Non-pigmented ciliary epithelial cell (primary cell): ENCODE measurements around the gene APLN.

Experiments used
- DNase-seq: peaks from one replicate; pipeline ENCODE4 v3.0.0-alpha.2; 2010; ENCODE audit warnings: low read depth

APLN gene, protein sequence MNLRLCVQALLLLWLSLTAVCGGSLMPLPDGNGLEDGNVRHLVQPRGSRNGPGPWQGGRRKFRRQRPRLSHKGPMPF

DNA sequence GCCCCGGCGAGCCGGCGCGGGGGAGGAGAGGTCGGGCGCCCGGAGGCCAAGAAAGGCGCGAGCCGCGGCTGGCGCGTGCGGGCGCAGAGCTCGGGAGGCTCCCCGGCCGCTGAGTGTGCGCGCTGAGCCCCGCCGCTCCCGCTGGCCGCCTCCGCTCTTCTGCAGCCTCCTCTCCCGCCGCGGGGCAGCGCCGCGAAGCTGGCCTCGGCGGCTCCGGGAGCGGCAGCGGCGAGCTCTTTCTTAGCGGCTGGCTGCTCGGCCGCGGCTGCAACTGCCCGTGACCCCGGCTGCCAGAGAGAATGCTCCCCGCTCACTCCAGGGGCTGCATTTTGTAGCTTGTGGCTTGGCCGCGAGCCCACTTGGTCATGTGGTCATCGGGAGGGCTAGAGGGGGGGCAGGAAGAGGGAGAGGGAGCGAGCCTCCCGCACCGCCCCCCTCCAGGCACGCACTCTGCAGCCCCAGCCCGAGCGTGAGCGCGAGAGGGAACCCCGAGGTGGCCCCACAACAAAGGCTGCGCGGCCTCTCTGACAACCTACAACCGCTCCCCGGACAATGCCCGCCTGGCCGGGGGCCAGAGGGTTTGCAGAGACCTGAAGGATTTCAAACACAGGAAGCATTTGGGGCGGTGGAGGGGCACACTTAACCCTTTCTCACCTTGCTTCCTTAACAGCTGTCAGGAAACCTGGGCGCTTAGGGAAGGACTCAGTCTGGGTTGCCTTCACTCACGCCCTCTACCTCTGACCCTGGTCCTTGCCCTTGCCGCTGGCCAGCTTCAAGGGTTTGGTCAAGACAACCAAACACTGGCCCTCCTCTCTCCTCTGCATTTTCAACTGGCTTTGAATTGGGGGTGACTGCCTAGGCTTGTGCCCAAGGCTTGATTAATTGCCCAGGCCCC, at the start of gene APLN:
Gene APLN (minus strand): TSS at position 305 of the 895 bp plus-strand sequence. CDS start 326 bp downstream, outside the sequence.
- DNase-seq = no peak

DNA sequence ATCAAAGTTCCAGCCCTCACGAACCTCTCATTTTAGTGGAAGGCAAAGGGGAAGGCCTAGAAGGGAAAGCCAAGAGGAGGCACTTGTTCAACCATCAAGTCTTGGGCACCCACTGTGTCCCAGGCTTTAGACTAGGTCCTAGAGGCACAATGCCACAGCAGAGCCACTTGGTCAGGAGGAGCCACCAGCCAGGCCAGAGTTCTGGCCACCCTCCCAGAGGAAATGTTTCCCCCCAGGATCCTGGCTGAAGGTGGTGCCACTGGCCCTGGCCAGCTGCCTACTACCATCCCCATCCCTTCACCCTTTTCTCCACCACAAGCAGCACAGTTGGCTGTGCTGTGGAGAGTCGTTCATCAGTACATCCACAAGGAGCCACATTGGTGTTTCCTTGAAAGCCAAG, 49.7 kb upstream of the APLN start:
- no peak for DNase-seq

DNA sequence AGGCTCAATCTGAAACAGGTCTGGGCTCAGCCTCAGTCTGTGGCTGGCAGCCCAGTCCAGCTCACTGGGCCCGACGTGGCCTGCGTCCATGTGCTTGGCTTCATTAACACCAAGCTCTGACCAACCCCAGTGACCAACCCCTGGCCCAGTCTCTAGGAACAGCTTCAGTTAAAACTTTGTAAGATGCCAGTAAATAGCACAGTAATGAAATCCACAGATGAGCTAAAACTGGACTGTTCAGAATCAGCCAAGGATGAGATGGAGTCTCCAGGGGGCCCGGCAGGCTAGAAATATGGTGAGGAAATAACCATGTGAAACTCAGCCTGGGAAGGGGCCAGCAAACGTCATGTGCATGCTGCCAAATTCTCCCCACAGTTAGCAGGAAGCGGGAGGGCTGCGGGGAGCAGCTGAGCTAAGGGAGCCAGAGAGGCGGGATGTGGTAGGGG, 46.9 kb upstream of the APLN start:
- DNase-seq = no peak

DNA sequence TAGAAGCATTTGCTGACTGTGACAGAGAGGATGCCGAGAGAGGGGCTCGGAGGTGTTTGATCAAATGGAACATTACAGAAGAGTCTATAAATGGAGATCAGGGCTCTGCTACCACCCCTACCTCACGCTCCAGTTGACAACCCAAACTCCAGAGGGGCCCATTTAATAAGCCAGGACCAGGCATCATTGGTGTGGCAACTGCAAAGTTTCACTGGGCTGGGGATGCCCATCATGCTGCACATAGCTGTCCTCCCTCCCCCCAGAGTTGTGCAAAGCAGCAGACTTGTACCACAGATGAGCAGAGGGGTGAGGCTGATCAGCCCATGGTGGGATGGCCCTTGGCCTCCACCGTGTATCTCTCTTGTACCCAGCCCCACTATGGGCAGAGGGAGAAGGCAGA, 45.8 kb upstream of the APLN start:
- DNase-seq = no peak

DNA sequence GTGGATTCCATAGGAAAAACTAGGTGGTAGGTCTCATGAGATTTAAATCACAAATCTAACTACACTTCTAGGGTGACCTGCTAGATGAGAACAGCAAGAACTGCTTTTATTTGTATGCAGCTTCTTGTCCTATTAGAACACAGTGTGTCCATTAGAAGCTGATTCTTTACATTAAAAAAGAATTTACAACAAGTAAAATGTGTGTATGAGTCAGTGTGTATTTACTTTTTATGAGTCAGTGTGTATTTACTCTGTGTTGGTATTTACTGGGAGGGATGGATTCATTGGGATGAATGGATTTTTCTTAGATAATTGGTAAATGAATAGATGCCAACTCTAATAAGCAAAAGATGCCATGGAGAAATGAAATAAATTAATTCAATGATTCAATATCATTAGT, 43.4 kb upstream of the APLN start:
- DNase-seq = no peak

DNA sequence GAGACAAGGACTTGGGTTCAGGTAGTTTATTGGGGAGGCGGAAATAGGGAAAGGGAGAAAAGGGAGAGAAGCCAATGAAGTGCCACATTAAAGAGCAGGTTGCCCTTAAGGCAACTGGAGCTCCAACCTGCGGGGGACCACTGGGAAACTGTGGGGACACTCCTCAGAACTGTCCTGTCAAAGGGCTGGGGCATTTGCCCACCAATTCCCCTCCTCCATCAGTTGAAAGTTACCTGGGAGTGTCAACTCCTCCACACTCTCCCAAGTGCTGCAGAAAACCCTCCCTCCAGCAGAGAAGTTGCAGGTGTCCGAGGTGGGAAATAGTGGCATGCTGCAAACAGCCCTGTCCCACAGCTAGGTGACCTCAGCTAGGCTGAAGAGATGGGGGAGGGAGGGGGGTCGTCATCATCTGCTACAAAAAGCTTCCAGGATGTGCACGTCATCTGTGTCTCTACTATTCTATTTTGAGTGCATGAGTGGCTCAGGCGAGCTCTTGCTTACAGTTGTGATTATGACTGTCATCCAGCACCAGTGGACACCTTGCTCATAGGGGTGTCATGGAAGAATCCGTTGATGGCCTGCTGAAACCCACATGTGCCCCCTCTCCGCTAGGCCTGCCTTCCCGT, 42.6 kb upstream of the APLN start:
- no peak for DNase-seq

DNA sequence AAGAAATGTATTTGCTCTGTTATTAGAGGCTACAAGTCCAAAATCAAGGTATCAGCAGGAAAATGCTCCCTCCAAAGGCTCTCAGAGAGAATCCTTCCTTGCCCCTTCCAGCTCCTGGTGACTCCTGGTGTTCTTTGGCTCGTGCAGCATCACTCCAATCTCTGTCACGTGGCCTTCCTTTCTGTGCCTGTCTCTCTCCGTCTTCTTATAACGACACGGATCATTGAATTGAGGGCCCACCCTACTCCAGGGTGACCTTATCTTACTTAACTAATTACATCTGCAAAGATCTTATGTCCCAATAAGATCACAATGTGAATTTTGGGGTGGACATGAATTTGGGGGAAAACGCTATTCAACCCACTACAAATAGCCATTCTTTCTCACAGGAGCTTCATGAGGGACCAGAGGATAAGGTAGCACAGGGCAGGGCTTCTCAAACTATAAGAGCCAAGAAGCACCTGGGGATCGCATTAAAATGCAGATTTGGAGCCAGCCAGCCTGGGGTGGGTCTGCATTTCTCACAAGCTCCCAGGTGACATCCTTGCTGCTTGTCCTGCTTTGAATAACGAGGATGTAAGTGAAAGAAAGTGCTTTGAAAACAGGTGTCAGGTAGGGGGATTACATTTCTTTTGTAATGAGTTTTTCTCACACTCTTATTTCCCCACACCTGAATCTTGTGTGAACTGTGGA, 41.9 kb upstream of the APLN start:
- no peak for DNase-seq

DNA sequence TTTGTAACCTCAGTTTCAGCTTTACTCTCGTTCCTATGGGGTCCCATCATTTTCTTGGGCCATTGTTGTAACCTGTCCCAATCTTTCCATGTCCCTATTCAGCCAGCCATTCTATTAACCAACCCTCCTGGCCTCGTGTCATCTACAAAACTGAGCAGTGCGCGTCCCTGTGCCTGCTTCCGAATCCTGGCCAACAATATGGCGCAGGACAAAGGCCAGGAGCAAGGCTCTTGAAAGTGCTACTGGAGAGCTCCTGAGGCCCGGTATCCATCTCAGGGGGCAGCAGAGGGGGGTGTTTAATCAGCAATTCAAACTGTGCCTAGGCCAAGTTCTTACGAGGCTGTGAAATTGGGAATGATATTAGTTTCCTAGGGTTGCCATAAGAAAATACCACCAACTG, 41.2 kb upstream of the APLN start:
- no peak for DNase-seq

DNA sequence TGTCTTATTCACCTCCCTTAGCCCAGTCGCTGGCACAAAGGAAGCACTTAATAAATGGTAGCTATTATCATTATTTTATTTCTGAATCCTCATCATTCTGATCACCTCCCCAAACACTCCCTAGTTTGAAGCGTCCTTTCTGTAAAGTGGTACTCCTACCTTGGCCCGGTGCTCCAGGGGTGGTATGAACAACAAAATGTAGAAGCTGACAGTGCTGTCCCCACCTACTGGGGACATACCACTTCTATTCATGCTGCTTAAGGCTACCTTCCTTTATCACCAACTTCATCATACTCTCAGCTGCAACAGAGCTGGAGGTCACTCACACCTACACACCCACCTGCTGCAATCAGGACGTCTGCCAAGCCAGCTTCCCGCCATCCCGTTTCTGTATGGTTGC, 40.8 kb upstream of the APLN start:
- no peak for DNase-seq

DNA sequence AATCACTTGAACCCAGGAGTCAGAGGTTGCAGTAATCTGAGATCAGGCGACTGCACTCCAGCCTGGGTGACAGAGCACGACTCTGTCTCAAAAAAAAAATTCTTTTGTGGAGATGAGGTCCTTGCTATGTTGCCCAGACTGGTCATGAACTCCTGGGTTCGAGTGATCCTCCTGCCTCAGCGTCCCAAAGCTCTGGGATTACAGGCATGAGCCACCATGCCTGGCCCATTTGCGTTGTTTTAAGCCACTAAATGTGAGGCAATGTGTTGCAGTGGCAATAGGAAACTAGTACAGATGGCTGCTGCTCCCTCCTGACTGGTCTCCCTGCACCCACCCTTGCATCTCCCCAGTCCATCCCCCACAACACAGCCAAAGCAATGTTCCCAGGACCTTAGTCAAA, 40.0 kb upstream of the APLN start:
- DNase-seq = no peak

DNA sequence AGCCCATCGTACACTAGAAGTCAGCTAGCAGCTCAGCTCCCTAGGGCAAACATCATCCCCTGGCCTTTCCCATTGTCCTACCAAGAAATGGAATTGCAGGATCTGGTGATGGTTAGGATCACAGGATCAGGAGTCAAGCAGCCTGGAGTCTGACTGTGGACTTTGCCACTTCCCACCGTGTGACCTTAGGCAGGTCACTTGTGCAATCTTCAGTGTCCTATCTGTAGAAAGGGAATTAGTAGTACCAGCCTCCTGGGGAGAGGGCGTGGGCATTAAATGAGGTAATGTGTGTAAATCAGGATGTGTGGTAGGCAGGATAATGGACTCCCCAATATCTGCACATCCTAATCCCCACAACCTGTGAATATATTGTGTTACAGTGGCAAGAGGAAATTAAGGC, 38.6 kb upstream of the APLN start:
- DNase-seq = no peak

DNA sequence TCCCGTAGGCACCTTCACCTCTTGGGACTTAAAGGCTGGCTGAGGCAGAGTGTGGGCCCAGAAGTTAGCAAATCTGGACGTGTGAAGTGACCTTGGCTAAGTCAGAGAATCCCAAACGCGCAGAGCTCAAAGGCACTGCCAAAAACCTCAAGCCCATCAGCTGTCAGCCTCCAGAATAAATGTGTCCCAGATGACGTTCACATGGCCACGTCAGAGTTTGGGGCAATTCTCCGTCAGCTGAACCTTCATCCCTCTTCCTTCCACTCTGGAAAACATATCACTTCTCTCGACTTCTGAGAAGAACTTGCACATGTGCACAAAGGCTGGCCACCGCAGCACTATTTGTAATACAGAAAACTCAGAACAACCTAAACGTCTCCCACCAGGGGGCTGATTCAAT, 35.7 kb upstream of the APLN start:
- no peak for DNase-seq

DNA sequence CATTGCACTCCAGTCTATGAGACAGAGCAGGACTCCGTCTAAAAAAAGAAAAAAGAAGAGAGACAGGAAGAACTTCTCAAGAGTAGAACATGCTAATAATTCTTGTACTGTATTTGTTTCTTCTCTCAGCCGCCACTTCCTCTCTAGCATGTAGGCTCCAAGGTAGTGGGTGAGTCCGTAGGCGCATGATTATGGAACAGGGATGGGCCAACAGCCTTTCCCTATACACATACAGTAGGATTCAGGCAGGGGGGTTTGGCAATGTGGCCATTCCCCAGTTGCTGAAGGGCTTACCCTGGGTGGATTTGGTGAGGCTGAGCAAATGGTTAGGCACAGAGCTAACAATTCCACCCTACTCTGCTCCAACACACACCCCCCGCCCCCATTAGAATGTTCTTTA, 35.0 kb upstream of the APLN start:
- DNase-seq = no peak

DNA sequence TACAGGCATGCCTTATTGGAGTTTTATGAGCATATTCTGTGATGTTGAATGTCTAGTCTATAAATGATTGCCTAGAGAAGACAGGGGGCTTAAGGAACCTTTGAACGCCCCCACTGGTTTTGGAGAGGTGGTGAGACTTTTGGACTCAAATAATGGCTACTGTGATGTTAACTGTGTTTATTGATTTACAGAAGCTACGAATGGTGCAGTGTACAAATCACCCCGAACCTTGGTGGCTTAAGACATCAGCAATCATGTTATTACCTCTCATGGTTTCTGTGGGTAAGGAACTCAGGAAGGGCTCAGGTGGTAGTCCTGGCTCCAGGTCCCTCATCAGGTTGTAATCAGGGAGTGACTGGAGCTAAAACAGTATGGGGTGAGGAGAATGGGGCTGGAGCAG, 33.3 kb upstream of the APLN start:
- no peak for DNase-seq

DNA sequence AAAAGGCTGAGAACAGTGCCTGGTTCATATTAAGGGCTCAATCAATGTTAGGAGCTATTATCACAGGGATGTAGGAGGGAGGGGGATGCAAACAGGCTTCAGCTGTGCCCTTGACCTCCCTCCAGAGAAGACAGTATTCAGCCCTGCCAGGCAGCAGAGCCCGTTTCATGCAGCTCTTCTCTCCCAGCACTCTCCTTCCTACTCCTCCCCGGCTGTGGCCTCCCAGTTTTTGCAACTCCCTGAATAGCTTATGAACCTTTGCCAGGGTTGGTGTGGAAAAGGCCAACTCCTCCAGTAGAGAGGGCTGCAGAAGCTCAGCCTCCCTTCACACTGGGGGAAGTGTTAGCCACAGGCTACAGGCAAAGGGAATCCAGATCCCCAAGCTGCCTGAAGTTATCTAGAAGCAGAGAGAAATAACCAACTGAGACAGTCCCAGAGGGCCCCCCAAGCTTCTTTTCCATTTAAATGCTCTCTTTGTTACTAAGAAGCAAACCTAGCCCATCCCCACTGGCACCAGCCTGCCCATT, 31.7 kb upstream of the APLN start:
- DNase-seq = no peak

DNA sequence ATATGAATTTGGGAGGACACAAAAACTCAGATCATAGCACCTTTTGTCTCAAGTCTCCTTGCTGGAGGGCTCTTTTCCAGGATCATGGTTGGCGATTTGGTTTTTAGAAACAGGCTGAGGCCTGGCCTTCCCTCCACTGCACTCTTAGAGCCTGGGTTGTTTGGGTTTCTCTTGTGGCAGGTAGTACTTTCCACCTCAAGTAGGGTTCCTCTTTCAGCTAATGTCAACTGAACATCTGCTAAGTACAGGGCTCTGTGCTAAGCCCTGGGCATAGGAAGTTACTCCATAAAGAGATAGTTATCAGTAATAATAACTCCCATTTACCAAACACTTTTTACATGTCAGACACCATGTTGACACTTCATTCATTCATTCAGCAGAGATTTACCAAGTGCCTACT, 28.2 kb upstream of the APLN start:
- no peak for DNase-seq

DNA sequence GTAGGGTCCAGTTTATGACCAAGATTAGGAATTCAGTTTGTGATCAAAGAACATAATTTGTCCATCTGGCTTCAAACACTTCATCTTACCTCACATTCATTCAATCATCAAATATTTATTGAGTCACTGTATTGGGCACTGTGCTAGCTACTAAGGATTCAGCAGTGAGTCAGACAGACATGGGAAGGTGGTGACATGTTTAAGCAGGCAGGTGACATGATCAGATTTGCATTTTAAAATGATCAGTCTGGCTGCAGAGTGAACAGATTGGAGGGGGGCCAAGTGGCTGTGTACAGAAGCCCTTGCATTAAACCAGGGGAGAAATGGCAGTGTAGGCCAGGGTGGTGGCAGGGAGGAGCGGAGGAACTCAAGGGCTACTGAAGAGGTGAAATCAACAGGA, 25.1 kb upstream of the APLN start:
- DNase-seq = no peak

DNA sequence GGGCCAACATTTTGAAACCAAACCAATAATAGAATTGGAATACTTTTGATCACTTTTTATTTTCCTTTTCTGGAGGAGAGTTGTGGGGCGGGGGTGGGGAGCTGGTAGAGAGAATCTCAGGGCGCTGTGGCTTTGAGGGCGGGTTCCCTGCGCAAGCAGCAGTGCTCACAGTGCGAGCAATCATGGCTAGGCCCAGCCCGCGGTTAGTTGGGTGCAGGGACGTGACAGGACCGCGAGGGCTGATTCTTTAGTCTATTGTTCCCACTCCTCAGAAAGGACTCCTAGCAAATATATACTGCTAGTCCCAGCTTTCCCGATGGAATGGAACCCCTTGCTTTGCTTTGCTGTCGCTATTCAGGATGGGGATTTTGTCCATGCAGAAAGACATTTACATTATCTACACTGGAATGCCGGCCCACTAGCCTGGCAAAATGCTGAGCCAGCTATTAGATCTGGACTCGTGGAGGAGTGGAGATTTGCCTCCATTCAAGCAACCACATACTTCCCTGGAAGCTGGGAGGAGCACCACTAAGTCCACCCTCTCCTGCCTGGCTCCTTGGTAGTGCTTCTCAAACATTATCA, 23.9 kb upstream of the APLN start:
- no peak for DNase-seq

DNA sequence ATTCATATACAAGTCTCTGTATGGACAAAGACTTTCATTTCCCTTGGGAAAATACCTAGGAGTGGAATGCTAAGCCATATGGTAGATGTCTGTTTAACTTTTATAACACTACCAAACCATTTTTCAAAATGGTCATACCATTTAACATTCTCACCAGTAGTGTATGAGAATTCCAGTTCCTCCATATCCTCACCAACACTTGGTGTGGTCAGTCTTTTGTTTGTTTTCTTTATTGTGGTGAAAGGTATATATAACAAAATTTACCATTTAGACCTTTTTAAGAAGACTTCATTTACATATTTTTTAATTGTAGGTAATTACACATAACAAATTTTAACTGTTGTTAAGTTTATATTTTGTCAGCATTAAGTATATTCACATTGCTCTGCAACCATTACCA, 12.7 kb upstream of the APLN start:
- DNase-seq = no peak

DNA sequence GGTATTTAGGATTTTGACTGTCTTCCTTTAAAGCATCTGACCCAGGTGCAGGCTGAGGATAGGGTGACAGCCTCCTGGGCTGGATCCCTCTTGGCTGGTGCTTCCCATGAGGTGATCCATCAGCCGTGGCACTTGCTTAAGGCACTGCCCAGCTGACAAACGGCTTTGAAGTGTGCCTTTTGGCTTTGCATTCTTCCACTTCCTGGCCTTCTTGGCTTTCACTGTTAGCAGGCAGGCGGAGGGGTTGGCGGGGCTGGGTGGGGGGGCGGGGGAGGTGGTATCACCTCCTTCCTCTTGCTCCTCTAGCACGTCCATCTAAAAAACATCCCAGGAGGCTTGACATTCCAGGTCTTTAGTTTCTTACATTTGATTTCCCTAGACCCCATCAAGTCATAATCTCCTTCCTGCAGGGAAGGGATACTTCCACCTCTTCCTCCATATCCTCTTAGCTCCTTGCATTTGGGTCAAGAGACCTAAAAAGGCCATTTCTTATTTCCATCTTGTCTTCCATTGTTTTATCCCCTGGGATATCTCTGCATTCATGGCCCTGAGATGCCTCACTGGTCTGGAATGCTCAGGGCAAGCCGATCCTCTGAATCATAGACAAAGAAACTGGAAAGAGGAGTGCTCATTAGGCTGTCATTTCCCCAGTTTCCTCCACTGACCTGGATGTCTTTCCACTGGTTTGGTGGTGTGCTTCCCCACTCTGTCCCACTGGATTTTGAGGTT, 11.3 kb upstream of the APLN start:
- DNase-seq = peak; percentile 28

DNA sequence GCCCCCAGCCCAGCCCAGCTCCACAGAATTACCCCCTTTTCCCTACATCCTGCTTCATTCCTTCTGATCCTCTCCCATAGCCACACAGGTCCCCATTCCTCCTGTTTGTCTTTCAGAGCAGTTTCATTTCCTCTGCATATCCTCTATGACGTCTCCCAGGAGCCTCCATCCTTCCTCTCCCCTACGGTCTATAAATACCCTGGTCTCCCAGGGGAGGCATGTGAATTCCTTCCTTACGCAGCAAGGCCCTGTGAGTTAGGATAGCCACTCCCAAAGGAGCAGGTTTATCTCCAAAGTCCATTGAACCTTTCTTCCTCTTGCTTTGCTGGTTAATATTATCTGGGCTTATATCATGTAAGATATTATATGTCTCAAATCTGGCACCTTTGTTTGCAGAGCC, 8.4 kb upstream of the APLN start:
- no peak for DNase-seq

DNA sequence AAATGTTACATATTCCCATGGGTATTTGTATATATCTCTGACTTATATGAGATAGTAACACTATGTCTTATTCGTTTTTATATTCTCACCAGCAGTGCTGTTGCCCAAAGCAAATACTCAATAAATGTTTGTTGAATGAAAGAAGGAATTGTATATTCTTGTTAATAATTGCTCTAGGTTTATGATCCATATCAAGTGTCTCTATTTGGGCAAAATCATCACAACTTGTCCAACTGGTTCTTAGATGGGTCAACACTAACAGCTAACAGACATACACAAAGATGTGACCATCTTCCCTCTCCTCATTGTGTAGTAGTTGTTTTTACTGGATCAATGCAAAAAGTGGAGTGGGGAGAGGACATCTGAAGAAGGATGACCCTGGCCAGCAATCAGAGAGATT, 6.6 kb upstream of the APLN start:
- no peak for DNase-seq
